Stomach (tissue), 4 donors: ENCODE measurements around the gene FLRT3.

ENCODE experiments used
- CTCF ChIP-seq, 7 experiments: fragments of 450-650 bp in 4 of 7; fragments of 200-600 bp in 3 of 7; sonication (generic) in 3 of 7; IDR thresholded peaks; one replicate each; pipeline ENCODE4 v1.5.1; 2016 to 2019; ENCODE audit warnings: antibody characterized with exemption in 7 of 7, control low read depth in 2 of 7, mild to moderate bottlenecking in 1 of 7
- EP300 ChIP-seq: sonication (generic); formaldehyde crosslinking; IDR thresholded peaks from one replicate; pipeline ENCODE4 v1.6.1; 2017; ENCODE audit warnings: antibody characterized with exemption
- POLR2A ChIP-seq, 4 donors: fragments of 450-650 bp; IDR thresholded peaks; one replicate each; pipeline ENCODE4 v1.6.1; 2016; ENCODE audit warnings: antibody characterized with exemption in 4 of 4, control low read depth in 2 of 4, mild to moderate bottlenecking in 1 of 4, moderate library complexity in 1 of 4
- POLR2AphosphoS5 ChIP-seq, 3 donors: sonication (generic); formaldehyde crosslinking; IDR thresholded peaks; one replicate each; pipeline ENCODE4 v1.6.1; 2016; ENCODE audit warnings: antibody characterized with exemption in 3 of 3

GRCh38 chr20:14303651-14304050, 33.8 kb downstream of the FLRT3 start:
- TF ChIP-seq CTCF (IDR thresholded peaks at IDR 0.05) (no peak), POLR2AphosphoS5 (IDR thresholded peaks at IDR 0.05) (no peak), EP300 (no peak), POLR2A (IDR thresholded peaks at IDR 0.05) (no peak)
